Measurements from ENCODE around the gene UBAC2. TPM values are rescaled to one million over a fixed set of nuclear protein-coding genes. Genes with fewer than 3 reads are reported as not detected.

Gene UBAC2
- total RNA-seq, 4 donors from 2014 or later = 54.4 to 65.9 (median 59.5) TPM

- no peak for DNase-seq
- H3K9me3 ChIP-seq = no peaks in the 10 kb centered on the region
- intact Hi-C loops (cut with DNase I; ENCODE audit: low total_unique reads) = no loop called here
- no peaks in the 10 kb centered on the region for H3K36me3 ChIP-seq
- no peaks in the 10 kb centered on the region for H3K27me3 ChIP-seq
- no peaks in the 10 kb centered on the region for H3K4me1 ChIP-seq
- H3K4me3 ChIP-seq = no peak overlapping the region
- H3K27ac ChIP-seq = no peak overlapping the region
- TF ChIP-seq CTCF (IDR thresholded peaks at IDR 0.05) = no peak
- no peak for TF ChIP-seq POLR2A (IDR thresholded peaks at IDR 0.05)
Observed at GRCh38 chr13:99341969-99342722, 141.5 kb downstream of the UBAC2 start.

- Histone ChIP-seq H3K4me3 (no peak overlapping the region), H3K27me3 (no peaks in the 10 kb centered on the region), H3K4me1 (no peaks in the 10 kb centered on the region), H3K36me3 (no peaks in the 10 kb centered on the region), H3K27ac (no peak overlapping the region), H3K9me3 (no peaks in the 10 kb centered on the region)
- intact Hi-C loops (cut with DNase I; ENCODE audit: low total_unique reads) = no loop called here
- TF ChIP-seq POLR2A (IDR thresholded peaks at IDR 0.05) = no peak
- TF ChIP-seq CTCF (IDR thresholded peaks at IDR 0.05) = no peak
- no peak for DNase-seq
Observed at GRCh38 chr13:99342723-99343315, 142.2 kb downstream of the UBAC2 start.

GRCh38 chr13:99344610-99345208 is 144.1 kb downstream of the UBAC2 start:
- no peak for DNase-seq
- no peak for TF ChIP-seq POLR2A (IDR thresholded peaks at IDR 0.05)
- no peak for TF ChIP-seq CTCF (IDR thresholded peaks at IDR 0.05)
- H3K4me3 ChIP-seq = no peak overlapping the region
- no peaks in the 10 kb centered on the region for H3K27me3 ChIP-seq
- H3K27ac ChIP-seq = no peak overlapping the region
- H3K9me3 ChIP-seq = no peaks in the 10 kb centered on the region
- intact Hi-C loops (cut with DNase I; ENCODE audit: low total_unique reads) = no loop called here
- H3K36me3 ChIP-seq = no peaks in the 10 kb centered on the region
- no peaks in the 10 kb centered on the region for H3K4me1 ChIP-seq

GRCh38 chr13:99345345-99345744 is 144.7 kb downstream of the UBAC2 start:
- Histone ChIP-seq H3K9me3 (no peaks in the 10 kb centered on the region), H3K4me3 (no peak overlapping the region), H3K4me1 (no peaks in the 10 kb centered on the region), H3K36me3 (no peaks in the 10 kb centered on the region), H3K27ac (no peak overlapping the region), H3K27me3 (no peaks in the 10 kb centered on the region)
- TF ChIP-seq POLR2A (IDR thresholded peaks at IDR 0.05) (no peak), CTCF (IDR thresholded peaks at IDR 0.05) (no peak)
- intact Hi-C loops (cut with DNase I; ENCODE audit: low total_unique reads) = no loop called here
- DNase-seq = no peak

Measured in uterus (tissue), 4 donors.